HG02870 (cell line): Measurements from ENCODE around the gene PDE4B.

Experiments used
- ATAC-seq: cut with Tn5 transposase; IDR thresholded peaks from one replicate; pipeline ENCODE4 v1.9.1; 2021; ENCODE audit warnings: mild to moderate bottlenecking, moderate library complexity; ENCODE audit not compliant: unreplicated experiment

Gene PDE4B

DNA sequence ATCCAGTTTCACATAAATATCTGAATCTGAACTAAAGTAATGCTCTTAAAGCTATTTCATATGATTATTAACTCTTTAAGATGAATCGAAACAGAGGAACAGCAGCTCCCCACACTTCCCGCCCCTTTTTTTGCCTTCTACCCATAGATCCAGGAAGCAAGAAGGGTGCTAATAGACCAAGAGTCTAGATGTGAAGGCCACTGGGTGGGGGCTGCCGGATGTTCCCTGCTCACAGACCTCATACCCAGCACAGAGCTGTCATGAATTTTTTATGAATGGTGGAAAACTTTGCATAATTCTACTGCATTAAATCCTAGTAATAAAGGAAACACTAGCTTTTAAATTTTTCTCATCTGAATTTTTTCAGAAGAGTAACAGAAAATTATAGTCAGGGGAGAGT, 457.4 kb downstream of the PDE4B start:
- no peak for ATAC-seq

DNA sequence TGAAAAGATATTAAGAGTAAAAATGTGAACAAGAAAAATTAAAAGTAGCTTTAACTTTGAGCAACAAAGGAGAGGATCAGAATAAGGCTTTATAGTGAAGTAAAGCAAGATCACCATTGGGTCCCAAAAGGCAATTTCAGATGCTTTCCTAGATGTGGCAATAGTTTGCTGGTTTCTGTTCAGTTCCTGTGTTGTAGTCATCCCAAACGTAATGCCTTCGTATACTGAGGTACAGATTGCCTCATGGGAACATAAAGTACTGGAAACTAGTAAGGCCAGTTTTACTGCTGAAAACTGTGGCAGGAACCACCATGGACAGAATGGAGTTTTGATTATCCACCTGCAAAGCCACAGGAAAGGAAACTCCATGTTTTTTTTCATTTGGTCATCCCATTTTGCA, 457.8 kb downstream of the PDE4B start:
- no peak for ATAC-seq

DNA sequence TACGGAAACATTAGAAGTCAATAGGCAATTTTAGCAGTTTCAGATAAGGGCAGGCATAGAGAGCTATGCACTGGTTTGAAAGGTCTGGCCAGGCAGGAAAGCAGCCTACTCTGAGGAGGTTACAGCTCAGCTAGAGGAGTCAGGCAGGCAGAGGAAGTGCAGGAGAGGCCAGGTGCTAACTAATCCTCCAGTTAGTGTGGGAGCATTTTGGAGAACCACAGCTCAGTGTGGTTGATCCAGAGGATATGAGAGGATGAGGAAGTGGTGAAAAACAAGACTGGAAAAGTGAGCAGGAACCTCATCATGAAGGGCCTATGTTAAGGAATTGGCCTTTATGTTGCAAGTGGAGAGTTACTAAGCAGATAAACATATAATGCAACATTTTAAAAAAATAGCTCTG, 458.9 kb downstream of the PDE4B start:
- no peak for ATAC-seq

DNA sequence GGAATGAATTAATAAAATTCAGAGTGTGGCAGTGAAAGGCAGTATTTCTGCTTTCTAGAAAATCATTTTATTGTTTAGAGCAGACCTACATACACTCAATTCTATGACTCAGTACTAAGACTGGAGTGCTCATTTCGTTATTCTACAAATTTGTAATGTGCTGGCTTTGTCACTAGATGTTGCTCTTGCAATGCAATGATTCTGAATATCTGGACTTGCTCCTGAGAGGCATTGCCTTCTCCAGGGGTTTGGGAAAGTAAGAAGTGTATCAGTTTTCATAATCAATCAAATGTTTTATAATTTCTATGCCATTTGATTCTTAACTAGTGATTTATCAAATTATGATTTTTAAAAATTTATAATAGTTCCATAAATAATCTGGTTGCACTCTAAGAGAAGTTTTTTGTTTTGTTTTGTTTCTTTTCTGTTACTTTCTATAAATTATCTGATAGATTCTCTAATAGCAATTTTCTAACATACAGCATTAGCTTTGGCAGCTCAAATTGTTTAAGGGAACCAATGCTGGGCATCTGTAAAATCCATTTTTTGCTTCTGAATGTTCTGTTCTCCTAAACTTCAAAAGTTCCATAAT, 460.7 kb downstream of the PDE4B start:
- peak; percentile 86 for ATAC-seq

DNA sequence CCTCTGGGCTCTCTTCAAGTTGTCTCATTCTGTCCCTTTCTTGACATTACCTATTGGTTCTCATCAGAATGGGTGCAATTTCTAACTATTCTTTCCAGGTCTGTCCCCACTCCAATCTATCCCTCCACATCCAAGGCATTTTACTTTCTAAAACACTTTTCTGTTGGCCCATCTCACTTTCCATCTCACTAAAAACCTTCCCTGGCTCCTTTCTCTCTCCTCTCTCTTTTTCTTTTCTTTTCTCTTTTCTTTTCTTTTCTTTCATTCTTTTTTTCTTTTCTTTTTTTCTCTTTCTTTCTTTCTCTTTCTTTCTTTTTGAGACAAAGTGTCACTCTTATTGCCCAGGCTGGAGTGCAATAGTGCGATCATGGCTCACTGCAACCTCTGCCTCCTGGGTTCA, 462.1 kb downstream of the PDE4B start:
- ATAC-seq, result no peak

DNA sequence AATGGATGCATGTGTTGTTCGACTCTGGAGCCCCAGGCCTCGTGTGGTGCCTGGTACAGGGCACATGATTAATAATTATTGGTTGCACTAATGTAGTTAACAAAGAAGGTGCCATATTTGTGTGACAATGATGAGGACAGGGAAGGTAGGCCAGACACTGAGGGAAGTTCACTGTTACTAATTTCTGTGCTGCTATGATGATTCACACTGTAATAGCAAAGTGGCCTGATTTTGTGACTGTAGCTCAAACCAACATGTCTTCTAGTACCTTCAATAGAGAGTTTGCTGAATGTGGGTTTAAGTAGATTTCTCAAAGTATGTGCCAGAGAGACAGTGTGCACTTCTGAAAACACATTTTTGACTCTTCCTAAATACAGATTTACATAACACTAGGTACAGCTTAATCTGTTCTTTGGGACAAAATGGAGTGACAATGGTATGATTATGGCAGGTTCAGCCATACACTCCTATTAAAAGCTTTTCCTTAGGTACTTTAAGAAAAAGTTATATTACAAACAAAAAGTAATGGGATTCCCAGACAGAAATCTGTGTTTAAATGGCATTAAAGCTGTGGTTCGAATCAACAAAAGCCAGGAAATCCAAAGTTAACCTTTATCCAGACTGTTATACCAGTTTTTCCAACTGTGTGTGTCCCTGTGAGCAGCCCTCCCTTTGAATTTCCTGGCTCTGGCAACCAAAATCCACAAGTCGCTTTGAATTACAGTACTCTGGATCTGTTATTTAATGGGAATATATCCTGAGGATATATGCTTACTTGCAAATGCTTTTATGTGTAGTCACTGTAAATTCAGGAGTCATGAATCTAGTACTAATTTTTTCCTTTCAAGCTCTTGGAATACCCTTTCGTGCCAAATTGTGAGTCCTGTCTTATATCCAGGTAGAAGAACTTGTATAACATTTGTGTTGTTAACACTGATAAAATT, 464.2 kb downstream of the PDE4B start:
- no peak for ATAC-seq

DNA sequence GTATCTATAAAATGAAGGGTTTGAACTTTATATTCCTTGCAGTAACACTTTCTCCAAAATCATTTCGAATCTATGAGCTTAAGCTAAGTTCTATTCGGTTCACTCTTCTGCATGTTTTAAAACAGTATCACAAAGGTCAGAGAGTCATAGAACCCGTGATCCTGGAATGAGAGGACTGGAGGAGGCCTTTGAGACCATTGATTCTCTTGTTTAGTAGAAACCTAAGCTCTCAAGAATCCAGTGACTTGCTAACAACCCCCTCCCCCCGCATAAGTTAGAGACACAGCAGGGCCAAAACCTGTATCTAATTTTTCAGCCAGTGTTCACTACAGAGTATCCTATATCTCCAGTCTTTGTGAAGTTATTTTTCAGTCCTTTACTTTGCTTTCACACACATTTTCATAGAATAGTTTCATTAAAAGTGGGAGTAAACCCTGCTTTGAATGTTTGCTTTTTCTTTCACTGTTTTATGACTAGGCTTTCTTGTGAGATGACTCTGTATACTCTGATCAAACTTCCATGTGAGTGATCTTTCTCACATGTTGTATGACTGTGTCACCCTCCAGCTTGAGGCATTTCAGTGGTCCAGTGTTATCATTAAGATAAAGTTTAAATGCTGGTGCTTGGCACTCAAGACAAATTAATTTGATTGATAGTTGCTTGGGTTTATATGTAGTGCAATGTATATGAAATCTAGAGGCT, 465.9 kb downstream of the PDE4B start:
- ATAC-seq, result peak; percentile 90

DNA sequence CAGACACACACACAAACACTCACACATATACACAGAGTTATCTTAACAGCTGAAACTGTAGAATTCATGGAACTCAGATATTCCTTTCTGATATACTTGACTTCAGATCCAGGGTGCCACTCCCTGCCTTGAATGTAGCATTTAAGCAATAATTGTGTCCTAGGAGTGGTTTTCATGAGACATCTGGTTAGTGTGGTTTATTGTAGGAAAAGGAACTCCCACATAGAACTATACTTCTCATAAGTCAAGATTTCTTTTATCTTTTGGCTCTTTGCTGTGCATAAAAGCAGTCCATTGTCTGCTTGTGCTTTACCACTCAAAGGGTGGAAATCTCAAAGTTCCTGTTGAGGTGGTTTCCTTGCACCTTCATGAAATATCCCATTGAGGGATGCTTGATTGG, 468.7 kb downstream of the PDE4B start:
- ATAC-seq, result no peak

DNA sequence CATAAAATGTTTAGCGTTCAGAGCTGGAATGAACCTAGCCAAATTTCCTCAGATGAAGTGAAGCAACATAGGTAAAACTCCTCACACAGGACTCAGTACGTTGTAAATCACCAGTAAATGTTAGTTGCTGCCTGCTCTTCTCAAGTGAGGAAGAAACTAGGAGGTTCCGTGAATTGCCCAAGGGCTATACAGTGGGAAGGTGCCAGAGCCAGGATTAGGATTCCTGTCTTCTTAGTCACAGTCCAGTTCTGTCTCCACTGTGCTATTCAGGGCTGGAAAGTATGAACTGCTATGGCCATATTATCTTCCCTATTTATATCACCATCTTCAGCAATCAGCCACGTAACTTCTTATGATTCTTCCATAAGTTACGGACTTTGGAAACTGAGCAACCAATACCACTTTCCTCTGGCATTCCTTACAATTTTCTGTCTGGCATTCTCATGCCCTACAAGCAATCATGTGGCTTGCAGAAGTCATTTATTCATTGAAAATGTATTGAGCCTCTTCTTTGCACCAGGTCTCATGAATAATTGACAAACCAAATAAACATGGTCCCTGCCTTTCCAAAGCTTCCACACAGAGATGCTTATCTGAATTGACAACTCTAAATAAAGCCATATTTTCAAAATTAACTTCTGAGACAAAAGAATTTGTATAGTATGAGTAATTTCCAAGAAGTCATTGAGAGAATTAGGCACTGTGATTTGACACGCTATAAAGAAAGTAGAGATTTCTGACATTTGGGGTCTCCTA, 469.7 kb downstream of the PDE4B start:
- ATAC-seq, result no peak

DNA sequence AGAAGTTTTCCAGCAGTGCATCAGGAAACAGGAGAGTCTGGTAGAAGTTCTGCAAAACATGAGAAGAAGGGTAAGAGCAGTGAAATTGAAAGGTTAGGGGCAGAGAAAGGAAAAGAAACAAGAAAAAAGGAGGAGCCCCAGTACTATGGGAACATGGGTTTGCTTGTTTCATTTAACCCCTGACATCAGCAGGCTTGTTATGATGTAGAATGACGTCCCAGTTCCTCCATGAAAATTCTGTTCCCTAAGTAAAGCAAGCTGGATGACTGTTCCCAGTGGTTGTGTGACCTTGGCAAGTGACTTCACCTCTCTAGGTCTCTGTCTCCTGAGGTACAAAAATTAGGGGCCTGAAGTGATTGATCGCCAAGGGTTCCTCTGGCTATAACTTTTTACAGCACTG, 472.6 kb downstream of the PDE4B start:
- ATAC-seq, result no peak

DNA sequence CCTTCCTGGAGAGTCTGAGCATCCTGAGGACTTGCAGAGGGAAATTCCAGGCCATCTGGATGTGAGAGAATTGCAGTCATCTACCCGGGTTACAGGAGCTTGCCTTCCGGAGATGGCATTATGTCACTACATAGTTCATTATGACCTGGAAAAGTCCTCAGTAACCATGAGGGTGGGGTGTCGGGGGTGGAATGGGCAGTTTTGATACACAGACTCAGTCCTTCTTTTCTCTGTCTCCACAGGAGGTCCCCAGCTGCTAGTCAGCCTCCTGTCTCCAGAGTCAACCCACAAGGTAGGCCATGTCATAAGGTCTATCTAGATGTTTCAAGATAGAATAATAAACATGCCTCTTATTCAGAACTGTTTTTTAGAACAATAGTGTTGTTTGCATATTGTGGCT, 473.1 kb downstream of the PDE4B start:
- ATAC-seq, result no peak

DNA sequence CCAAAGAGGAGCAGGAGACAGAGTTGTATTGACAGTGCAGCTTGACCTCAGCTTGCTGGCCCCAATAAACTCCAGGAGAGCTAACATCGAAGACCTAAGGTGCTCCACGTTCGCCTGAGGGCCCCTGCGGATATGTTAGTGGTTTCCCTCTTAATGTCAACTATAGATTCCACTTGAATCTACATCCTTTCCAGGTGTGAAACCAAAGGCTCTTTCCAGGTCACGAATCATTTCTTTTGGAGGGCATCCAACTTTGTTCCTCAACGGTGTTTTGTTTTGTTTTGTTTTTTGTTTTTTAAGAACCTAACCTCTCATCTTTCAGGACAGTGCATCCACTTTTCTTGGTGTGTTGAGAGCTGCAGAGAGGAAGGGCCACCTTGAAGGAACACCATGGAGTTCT, 473.7 kb downstream of the PDE4B start:
- ATAC-seq, result no peak

DNA sequence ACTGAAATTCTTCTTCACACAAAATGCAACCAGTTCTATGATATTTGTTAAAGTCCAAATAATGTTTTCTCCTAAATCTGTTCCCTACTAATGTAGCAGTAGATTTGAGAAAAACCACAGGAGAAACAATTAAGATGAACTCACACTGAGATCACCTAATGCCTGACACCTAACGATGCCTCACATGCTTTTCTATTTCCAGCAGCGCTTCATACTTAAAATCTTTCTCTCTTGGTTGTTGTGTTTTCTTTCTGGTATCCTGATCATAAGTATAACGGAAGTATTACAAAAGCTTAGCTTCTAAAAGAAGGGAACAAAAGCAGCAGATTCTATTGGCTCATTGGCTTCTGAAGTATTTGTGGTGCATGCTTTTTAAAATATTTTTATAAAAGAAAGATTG, 474.1 kb downstream of the PDE4B start:
- no peak for ATAC-seq

DNA sequence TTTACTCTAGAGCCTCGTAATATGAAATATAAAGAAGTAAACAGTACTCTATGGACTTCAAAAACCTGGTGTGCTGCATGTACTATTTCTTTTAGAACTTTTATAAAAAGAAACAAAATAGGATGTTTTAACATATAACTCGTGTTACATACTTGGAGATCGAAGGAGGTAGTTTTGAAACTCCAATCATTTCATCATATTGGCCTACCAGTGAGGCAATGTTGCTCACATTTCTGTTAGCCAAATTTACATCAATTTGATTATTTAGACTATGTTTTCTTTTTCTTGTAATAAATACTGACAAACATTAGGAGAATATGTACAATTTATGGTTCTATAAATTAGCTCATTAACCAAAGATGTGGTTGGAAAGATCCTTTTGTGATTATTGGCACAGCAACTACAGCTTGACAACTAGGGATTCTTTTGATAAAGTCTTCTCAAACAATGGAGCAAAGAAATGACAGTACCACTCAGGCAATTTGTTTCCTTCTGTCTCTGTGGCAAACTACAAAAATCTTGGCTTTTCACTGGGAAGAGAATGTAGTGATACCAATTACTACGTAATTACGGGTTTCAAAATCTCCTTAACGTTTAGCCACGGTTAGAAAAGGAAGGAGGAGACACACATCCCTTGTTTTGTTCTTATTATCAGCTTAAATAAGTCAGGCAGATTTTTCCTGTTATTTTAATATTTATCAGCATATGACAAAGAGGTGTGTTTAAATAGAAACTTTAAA, 474.7 kb downstream of the PDE4B start:
- ATAC-seq, result no peak

DNA sequence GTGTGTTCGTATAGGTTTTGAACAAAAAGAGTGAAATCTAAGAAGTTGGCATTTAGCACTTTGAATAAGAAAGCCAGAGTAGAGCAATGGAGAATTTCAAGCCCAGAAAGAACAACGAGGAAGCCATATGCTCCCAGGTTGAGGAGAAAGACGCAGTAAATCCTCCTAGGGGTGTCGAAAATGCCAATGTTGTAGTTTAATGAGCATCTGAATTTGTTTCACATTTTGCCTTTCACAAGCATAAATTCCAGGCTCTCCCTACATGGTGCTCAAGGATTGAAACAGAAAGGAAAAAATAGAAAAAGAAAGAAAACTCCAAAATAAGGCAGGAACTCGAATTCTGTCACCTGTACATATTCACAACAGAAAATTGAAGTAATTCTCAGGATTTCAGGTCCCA, 476.5 kb downstream of the PDE4B start:
- ATAC-seq, result no peak

DNA sequence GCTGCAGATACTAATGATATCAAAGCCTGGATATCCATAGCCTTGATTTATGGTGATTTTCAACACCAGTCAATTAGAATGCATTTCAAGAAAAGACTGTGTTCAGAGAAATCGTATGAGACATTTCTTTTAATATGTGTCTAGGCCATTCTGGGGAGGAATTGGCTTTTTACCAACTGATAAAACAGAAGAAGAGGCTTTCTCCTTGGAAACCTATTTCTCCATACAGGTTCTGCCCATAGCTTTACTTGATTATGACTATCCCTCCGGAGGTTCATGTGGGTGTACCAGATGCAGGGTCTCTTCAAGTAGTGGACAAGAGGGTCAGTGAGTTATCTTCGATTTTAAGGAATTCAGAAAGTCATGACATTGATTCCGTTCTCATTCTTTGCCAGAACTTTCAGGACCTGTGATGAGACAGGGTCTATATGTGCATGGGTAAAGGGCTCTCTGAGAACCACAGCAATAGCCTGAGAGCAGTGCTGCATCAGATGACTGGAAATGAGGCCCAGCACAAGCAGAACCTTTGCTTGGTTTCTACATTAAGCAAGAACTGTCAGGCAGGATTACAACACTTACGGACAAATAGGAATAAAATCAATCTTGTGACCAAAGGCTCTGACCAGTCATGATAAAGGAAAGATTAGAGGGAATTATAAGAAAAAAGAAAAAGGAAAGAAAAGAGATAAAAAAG, 477.6 kb downstream of the PDE4B start:
- ATAC-seq, result no peak

DNA sequence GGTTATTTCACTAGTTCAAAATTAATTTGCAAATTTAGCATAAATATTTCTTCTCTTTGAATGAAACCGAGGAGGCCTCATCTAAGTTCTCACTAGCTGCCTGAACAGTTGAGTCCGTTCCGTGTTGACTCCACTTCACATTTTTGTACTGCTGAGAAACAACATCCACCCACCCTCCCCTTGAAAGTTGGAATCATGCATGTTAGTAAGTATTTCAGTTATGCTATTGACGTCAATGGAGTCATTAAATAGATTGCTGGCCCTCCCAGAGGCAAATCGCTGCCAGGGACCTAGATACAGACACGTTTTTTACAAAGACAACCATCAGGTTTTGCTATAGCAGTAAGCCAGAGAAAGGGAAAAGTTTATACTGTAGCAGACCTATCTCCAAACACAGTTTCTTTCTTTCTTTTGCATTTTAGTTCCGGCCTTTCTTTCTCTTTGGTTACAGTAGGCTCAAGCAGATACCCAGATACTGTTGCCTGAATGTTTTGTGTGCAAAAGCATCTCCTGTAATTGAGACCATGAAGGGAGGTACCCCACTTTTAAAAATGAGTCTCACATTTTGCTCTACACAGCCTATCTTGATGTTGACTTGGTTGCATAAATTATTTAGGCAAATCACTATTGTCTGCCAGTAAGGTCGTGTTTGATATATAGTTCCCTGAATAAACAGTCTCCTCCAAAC, 478.7 kb downstream of the PDE4B start:
- ATAC-seq, result no peak

DNA sequence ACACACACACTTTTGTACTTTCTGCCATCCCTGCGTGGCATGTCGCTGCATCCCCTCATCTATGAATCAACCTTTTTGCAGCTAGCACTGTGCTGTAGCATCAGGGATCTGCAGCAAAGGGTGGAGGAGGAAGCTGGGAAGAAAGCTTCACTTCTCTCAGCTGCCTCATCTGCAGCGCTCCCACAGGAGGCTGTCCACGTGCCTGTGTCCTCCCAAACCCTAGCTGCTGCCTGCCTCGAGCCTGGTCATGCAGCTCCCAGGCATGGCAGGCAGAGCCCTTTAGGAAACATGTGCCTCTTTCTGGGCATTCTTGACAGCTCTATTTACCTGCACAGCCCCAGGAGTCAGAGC, 479.2 kb downstream of the PDE4B start:
- ATAC-seq, result no peak

DNA sequence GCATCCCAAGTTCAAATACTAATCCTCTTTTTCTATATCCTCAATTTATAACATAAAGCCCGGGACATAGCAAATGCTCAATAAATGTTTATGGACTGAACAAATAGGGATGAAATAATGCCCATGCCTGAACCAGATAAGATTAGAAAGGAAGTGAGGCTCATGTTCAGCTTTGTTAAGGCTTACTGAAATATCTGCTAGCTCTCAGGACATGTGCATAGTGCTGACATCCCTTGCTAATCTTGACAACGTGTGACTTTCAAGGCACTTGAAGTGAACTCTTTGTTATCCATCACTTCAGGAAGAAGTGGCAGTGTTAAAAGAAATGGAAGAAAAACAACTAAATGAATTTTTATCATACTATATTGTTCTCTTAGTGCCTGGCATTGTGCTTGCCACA, 481.0 kb downstream of the PDE4B start:
- no peak for ATAC-seq
